ENCODE results near the gene MALRD1.
A peak's percentile ranks its signal among the peaks of the same experiment; 100 is the strongest.

The MALRD1 gene

DNA sequence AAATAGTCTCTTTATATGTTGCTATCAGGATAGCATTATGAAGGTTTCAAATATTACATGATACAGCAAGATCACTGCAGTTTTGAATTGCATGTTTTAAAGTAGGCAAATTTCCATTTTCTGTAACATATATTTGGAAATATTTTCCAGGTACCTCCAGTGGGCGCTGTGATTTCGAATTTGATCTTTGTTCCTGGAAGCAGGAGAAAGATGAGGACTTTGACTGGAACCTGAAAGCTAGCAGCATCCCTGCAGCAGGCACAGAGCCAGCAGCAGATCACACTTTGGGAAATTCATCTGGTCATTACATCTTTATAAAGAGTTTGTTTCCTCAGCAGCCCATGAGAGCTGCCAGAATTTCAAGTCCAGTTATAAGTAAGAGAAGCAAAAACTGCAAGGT, 299.0 kb downstream of the MALRD1 start:
- DNase-seq (ENCODE audit: low read depth, low spot score) = no peak

DNA sequence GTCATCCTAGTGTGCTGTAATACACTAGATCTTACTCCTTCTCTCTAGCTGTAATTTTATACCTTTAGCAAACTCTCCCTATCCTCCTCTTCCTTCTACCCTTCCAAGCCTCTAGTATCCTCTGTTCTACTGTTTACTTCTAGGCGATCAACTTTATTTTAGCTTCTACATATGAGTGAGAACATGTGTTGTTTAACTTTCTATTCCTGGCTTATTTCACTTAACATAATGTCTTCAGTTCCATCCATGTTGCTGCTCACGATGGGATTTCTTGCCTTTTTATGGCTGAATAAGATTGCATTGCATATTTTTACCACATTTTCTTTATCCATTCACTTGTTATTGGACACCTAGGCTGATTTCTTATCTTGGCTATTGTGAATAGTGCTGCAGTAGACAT, 318.6 kb downstream of the MALRD1 start:
- DNase-seq (ENCODE audit: low read depth, low spot score) = no peak

DNA sequence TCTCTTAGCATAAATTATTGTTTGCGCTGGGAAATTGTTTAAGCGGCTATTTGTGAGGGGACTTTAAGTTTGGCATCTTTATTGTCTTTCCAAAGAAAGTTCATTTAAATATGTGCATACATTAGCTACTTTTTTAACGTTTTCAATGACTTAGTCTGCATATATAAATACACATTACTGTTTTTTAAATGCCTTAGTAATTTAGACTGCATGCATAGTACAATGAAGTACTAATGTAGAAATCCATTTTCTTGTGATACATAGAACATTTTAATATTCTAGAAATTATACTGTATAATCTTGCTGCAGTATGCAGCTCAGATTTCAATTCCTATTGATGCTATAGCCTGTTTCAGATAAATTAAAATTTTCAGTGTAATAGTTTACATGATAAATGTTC, 325.4 kb downstream of the MALRD1 start:
- DNase-seq (ENCODE audit: low read depth, low spot score) = no peak

DNA sequence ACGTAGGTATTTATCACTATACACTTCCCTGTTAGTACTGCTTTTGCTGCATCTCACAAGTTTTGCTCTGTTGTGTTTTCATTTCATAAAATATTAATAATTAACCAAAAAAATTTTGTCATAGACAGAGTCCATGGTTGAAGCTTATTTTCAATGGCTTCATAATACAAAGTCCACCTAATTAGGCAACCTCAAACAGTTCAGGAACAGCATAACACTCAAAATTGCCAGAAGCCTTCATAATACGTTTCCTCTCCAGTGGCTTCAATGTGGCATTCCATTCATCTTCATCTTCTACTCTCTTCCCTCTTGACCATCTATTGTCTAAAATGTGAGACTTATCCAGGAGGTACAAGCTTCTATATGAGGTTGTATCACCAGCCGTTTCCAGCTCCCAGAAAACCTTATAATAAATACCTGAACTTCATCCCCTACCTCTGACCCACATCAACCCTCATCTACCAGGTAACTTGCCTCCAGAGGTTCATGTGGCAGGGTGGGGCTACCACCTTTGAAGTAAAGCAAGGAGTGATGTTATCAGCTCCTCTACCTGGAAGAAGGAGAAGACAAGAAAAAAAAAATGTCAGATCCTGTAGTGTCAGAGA, 337.3 kb downstream of the MALRD1 start:
- DNase-seq (ENCODE audit: low read depth, low spot score) = no peak

DNA sequence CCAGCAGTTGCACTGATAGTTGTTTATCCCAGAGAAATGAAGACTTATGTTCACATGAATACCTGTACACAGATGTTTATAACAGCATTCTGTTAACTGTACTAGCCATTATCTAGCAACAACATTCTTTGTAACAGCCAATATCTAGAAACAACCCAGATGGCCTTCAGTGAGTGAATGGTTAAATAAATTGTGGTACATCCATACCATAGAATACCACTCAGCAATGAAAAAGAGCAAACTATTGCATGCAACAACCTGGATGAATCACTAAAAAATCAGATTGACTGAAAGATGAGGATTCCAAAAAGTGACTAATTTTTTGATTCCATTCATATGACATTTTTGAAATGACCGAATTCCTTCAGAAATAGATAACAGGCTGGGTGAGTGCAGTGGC, 360.3 kb downstream of the MALRD1 start:
- DNase-seq (ENCODE audit: low read depth, low spot score) = no peak

DNA sequence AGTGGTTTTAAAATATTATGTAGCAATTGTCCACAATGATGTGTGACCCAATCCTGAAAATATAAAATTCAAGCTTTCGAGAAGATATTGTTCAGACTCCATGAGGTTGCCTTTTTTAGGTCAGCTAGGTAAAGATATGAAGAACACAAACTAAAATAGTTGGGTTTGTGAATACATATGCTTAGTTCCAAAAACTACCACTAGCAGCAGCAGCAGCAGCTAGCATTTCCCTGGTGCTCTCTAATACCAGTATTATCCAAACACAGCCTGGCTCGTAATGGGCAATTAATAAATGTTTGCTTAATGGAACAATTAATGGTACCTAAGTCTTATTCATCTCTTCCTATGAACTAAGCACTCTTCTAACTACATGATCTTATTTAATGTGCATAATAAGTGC, 362.5 kb downstream of the MALRD1 start:
- DNase-seq (ENCODE audit: low read depth, low spot score) = no peak

DNA sequence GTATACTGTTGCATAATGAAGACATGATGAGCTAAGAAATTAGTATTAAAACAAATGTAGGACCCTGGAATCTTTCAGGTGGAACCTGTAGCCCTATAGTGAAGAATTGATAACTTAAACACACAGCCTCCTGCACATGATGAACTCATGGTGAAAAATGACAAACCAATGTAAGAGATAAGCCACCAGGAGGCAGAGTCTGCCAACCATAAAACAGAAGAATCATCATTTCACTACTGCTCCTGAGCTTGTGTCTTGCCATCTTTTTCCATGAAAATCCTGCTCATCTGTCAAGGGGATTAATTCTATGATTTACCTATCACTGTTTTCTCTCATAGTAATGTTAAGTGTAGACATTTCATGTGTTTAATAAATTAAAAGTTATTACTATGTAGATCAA, 363.9 kb downstream of the MALRD1 start:
- peak; percentile 53 for DNase-seq (ENCODE audit: low read depth, low spot score)

DNA sequence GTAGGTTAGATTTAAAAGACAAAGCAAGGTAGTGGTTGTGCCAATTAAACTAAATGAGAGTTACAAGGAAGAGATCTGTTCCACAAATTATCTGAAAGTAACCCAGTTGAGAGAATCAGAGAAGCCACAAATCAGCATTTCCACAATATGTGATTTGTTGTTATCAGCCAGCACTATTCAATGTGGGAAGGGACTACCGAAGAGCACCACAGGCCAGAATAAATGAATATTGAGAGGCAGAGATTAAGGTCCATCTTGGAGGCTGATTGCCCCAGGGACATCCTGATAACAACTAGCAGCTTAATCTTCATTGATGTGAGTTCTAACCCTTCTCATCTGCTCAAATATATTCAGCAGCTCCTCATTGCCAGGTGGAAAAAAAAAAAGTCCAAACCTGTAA, 367.6 kb downstream of the MALRD1 start:
- no peak for DNase-seq (ENCODE audit: low read depth, low spot score)

DNA sequence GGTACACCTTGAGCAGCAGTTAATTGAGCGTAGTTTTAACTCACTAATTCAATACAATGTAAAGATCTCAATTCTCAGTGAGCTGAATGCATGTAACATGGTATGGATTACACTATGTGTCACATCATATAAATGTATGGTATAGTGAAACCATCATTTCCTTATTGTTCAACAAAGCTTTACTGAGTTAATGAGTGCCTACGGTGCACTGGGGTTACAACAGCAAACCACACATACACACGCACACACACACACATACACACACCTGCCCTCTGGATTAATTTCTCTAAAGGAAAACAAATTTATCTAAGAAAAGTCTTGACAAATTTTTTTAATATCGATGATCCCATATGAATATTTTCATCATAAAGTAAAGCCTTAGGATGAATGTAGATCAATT, 369.1 kb downstream of the MALRD1 start:
- DNase-seq (ENCODE audit: low read depth, low spot score) = no peak

DNA sequence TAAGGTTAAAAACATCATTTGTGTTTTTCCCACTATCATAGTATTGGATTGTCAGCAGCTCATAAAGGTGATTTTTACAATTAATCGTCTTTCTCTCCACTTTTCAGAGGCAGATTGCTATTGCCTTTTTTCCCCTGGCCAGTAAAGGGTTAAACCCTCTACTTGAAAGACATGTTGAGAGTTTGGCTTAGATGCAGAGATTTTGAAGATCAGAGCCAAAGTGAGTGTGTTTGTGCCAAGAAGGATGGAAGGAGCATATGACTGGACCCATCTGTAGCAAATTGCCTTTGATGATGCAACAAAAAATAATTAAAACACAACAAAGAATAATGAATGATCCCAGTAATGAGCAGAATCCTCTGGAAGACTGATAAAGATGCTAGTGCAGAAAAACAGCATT, 373.1 kb downstream of the MALRD1 start:
- DNase-seq (ENCODE audit: low read depth, low spot score) = peak; percentile 2

DNA sequence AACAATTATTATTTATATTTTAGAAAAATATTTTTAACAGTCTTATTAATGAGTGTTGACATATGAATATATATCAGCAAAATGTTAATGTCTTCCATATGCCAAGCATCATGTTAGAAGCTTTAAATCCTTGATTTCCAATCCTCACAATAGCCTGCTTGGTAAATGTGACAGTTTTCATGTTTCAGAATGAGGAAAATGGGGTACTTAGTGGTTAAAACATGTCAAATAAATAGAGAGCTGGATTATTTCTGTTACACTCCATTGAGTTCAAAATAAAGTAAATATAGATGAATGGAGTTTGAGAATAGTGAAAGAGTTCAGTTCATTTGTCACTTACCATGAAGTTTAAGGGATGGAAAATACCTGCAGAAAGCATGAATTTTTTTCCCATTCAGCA, 377.4 kb downstream of the MALRD1 start:
- no peak for DNase-seq (ENCODE audit: low read depth, low spot score)

DNA sequence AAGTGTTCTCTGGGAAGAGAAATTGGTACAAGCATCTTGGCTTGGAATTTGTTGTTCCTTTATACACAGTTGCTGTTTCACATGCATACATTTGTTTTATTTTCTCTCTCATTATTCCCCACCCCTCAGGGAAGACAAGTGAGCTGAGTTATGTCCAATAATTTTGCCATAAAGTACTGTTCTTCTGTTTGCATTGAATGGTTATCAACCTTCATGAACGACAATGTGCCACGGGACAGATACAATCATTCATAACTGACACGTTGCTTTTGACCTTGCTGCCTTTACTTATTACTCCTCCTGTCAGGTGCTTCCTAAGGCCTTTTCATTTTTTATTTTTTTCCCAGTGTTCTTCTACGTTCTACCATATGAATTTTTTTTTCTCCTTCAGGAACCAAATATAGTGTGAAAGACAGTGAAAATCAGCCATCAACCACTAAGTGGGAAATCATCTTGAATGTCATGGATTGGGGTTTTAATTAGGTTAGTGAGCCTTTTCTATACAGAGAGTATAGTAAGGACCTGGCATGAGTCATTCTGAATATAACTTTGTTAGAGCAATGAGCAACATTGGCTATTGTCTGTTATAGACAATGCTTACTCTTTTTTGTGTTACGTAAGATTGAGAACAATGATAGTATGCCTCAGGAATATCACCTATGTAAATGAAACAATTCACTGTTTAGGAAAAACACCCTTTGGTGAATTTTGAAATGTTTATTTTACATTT, 383.2 kb downstream of the MALRD1 start:
- no peak for DNase-seq (ENCODE audit: low read depth, low spot score)

DNA sequence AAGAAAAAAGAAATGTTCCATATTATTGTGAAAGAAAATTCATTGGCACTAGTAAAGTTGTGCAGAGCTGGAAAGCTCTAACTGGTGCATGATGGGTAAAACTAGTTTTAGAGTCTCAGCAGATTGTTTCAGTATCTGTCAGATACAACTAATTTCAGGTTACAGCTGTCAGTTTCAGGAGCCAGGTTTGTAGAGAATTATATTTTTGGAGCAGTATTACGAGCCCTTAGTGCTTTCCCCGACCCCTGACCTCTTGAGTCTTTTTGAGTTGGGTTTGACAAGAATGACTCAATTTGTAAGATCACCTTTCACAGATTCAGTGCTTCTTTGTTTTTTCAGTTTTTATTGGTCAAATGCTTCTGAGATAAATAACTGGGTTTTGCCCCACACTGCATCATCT, 401.3 kb downstream of the MALRD1 start:
- DNase-seq (ENCODE audit: low read depth, low spot score) = no peak

DNA sequence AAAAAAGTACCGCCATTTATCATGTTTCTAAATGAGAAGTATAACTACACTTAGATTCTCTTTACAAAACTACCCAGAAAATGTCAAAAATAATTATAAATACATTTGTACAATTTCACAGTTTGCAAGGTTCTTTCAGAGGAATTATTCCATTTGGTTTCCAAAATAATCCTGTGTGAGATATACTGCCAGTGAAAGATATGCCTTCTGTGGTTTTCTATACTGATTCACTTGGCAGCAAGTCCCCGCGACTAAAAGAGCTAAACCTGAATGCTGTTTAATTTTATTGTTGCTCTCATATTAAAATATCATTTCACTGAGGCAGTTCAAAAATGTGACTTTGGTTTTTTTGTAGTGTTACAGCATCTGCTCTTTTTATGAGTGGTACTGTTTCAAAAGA, 402.8 kb downstream of the MALRD1 start:
- DNase-seq (ENCODE audit: low read depth, low spot score) = no peak

DNA sequence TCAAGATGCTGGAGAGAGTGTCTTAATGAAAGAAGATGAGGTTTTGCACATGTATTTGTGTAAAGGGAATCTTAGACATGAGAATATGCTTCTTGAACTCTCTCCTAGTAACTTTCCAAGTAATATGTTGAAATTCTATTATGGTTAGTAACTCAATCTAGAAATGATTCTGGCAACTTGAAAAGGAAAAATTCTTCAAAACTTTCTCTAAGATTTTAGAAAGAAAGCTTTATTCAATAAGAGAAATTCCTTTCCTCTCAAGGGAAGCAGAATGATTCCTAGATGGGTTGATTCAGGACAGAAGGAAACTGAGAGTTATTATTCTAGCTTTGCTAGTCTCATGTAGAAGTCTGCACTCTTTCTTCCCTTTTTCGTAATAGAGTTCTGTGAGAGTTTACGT, 403.3 kb downstream of the MALRD1 start:
- no peak for DNase-seq (ENCODE audit: low read depth, low spot score)

DNA sequence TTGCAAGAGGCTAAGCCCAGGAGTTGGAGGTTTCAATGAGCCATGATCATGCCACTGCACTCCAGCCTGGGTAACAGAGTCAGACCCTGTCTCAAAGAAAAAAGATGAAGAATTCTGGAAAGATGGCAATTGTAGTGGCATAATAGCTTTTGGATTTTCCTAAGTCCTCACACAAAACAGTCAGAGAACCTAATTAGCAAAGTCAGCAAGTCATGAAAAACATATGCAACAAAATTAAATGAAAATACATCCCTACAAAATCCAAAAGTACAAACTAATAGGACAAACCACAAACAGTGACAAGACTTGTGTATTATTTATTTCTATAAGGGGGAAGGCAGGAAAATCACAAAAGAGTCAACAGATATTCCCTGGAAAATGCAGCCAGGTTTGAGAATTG, 405.4 kb downstream of the MALRD1 start:
- DNase-seq (ENCODE audit: low read depth, low spot score) = no peak

DNA sequence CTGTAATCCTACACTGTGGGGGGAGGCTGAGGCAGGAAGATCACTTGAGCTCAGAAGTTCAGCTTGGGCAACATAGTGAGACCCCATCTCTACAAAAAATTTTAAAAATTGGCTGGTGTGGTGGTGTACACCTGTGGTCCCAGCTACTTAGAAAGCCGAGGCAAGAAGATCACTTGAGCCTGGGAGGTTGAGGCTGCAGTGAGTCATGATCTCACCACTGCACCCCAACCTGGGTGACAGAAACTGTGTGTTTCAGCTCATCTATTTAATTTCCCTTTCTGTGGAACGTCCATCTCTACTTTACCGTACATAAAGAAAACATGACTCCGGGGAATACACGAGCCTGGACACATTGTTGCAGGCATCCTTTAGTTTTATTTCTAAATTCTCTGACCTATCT, 413.0 kb downstream of the MALRD1 start:
- no peak for DNase-seq (ENCODE audit: low read depth, low spot score)

DNA sequence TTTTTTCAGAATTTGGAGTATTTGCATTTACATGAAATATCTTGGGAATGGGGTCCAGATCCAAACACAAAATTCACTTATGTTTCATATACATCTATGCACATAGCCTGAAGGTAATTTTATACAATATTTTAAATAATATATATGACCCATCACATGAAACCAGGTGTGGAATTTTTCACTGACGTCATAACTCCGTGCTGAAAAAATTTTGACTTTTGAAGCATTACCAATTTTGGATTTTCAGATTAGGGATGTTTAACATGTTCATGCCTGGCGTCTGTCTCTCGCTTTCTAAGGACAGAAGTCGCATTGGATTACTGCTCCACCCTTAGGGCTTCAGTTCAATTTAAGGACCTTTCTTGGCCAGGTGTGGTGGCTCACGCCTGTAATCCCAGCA, 418.1 kb downstream of the MALRD1 start:
- DNase-seq (ENCODE audit: low read depth, low spot score) = no peak

DNA sequence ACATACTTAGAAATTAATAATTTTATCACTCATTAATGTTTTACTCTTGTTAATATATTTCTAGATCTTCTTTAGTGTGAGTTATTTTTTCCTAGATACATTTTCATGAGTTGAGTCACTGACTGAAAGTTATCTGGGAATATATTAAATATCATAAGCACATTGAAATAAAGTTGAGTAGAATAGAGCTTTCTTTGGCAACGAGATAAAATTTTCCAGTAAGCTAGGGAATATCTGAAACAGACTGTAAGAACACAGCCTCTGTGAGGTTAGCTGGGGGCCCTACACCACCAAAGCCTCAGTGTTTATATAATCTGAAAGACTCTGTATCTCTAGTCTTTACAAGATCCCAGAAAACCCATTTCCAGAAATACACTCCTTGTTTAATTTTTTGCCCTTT, 419.8 kb downstream of the MALRD1 start:
- DNase-seq (ENCODE audit: low read depth, low spot score) = no peak

DNA sequence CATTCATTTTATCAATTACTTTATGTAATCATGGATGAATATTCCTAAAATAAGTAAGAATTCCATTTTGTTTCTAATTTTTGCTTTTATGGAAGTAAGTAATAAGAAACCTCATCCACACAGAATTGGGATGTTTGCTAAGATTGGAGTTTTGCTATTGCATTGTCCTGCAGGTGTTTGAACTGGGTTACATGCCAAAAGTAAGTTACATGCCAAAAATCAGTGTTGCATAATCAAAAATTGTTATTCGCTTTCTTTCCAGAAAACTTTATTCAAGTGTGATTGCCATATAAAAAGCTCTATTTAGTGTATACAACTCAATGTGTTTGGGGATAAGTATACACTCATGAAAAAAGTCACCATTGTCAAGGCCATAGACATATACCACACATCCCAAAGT, 420.9 kb downstream of the MALRD1 start:
- DNase-seq (ENCODE audit: low read depth, low spot score) = no peak

DNA sequence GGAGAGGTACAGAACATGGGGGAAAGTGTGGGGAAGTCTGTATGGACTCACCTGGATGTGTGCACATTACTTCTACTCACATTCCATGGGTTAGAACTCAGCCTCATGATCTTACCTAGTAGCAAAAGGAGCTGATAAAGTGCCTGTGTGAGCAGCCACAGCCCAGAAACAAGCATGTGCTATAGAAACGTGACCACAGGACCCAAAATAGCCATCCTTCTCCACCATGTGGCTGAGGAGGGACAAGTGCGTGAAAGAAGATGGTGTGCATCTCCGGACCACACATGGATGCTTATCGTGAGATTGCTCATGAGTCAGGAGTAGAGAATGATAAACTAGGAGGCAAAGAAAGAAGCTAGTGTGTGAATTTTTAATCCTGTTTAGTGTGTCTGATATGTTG, 431.3 kb downstream of the MALRD1 start:
- peak; percentile 9 for DNase-seq (ENCODE audit: low read depth, low spot score)

DNA sequence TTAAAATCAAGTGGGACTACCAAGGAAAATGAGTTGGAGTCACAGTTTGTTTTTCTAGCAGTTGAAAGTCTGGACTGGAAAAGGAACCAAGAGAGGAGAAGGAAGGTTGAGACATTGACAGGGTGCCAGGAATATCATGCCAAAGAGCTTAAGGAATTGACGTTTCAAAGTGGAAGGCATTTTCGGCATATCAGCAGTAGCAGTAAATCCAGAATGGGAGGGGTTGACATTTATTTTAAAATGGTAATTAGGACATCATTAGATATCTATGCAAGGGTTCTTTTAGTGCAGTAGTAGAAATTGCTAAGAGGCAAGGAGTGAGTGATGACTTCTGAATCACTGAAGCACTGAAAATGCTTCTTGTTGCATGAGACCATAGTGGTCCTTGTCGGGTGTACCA, 431.8 kb downstream of the MALRD1 start:
- DNase-seq (ENCODE audit: low read depth, low spot score) = peak; percentile 60

DNA sequence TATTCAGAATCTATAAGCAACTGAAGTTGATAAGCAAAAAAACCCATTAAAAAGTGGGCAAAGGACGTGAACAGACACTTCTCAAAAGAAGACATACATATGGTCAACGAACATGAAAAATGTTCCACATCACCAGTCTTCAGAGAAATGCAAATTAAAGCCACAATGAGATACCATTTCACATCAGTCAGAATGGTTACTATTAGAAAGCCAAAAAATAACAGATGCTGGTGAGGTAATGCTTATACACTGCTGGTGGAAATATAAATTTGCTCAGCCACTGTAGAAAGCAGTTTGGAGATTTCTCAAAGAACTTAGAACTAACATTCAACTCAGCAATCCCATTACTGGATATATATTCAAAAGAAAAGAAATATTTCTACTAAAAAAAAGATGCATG, 434.8 kb downstream of the MALRD1 start:
- peak; percentile 4 for DNase-seq (ENCODE audit: low read depth, low spot score)

Measured in astrocyte of the hippocampus (primary cell).